GM12874 (cell line): ENCODE measurements around the gene SPOP.

Experiments used
- TF ChIP-seq, protein P1 (sequence below): IDR thresholded peaks from 2 replicates; pipeline ENCODE4 v1.5.1; 2011; ENCODE audit warnings: low read depth, mild to moderate bottlenecking, control low read depth, low read length, moderate library complexity; ENCODE audit not compliant: insufficient read depth

Gene SPOP

DNA sequence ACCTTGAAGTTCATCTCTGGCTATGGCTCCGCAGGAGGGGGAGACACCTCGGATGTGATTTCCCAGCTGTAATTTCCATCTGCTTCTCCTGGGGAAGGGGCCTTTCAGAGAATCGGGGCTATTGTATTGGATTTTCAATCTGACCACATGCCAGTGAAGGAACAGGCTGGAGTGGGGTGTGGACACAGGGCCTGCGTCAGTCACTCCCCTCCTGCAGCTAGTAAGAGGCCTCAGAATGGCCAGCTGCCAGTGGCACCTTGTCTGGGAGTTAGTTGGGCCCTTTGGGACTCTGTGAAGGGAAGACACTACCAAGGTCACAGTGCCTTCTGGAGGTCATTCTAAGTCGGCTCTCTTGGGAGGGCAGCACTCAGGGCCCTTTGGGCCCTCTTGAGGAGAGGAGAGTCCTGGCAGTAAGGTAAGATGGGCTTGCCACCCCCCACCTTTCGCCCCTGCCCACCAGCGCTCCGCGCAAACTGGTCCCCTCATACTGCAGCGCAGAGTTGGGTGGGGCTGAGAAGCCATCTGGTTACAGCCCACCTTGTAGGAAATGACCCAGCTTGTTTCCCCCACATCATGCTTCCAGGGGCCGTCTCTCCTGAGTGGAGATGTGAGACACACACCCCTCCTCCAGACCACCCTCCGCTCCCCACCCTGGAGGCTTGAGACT, 96.8 kb downstream of the SPOP start:
- TF ChIP-seq, protein P1, sequence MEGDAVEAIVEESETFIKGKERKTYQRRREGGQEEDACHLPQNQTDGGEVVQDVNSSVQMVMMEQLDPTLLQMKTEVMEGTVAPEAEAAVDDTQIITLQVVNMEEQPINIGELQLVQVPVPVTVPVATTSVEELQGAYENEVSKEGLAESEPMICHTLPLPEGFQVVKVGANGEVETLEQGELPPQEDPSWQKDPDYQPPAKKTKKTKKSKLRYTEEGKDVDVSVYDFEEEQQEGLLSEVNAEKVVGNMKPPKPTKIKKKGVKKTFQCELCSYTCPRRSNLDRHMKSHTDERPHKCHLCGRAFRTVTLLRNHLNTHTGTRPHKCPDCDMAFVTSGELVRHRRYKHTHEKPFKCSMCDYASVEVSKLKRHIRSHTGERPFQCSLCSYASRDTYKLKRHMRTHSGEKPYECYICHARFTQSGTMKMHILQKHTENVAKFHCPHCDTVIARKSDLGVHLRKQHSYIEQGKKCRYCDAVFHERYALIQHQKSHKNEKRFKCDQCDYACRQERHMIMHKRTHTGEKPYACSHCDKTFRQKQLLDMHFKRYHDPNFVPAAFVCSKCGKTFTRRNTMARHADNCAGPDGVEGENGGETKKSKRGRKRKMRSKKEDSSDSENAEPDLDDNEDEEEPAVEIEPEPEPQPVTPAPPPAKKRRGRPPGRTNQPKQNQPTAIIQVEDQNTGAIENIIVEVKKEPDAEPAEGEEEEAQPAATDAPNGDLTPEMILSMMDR, result no peak

DNA sequence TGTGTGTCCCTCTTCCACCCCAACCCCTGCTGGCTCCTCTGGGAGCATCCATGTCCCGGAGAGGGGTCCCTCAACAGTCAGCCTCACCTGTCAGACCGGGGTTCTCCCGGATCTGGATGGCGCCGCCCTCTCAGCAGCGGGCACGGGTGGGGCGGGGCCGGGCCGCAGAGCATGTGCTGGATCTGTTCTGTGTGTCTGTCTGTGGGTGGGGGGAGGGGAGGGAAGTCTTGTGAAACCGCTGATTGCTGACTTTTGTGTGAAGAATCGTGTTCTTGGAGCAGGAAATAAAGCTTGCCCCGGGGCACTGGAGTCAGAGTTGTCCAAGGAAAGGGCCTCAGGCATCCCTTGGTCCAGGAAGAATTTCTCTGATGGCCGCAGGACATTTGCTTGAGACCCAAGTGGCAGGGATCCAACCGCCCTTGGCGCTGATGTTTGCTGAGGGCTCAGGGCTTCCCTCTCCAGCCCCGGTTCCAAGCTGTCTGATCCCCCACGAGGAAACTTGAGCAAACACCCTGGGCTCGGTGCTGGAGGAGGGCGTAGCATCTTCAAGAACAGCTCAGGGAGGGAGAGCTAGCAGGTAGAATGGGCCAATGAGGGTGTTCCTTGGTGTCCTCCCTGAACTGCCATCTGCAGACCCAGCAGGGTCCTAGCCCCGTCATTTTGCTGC, 97.7 kb downstream of the SPOP start:
- TF ChIP-seq, protein P1, result no peak

DNA sequence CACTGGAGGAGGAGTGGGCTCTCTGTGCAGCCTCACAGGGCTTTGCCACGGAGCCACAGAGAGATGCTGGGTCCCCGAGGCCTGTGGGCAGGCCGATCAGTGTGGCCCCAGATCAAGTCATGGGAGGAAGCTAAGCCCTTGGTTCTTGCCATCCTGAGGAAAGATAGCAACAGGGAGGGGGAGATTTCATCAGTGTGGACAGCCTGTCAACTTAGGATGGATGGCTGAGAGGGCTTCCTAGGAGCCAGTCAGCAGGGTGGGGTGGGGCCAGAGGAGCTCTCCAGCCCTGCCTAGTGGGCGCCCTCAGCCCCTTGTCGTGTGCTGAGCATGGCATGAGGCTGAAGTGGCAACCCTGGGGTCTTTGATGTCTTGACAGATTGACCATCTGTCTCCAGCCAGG, 98.4 kb downstream of the SPOP start:
- TF ChIP-seq, protein P1, result no peak

DNA sequence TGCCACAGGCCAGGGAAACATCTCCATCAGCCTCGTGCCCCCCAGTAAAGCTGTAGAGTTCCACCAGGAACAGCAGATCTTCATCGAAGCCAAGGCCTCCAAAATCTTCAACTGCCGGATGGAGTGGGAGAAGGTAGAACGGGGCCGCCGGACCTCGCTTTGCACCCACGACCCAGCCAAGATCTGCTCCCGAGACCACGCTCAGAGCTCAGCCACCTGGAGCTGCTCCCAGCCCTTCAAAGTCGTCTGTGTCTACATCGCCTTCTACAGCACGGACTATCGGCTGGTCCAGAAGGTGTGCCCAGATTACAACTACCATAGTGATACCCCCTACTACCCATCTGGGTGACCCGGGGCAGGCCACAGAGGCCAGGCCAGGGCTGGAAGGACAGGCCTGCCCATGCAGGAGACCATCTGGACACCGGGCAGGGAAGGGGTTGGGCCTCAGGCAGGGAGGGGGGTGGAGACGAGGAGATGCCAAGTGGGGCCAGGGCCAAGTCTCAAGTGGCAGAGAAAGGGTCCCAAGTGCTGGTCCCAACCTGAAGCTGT, 98.9 kb downstream of the SPOP start:
- TF ChIP-seq, protein P1, result no peak

DNA sequence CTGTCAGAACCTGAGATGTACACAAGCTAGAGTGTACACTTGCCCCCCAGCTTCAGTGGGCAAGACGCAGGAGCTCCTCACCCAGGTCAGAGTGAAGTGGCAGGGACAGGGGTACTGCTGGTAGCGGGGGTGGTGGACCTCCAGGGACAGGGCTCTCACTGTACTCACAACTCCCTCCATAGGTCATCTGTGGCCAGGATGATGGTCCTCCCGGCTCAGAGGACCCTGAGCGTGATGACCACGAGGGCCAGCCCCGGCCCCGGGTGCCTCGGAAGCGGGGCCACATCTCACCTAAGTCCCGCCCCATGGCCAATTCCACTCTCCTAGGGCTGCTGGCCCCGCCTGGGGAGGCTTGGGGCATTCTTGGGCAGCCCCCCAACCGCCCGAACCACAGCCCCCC, 99.5 kb downstream of the SPOP start:
- TF ChIP-seq, protein P1, result no peak

DNA sequence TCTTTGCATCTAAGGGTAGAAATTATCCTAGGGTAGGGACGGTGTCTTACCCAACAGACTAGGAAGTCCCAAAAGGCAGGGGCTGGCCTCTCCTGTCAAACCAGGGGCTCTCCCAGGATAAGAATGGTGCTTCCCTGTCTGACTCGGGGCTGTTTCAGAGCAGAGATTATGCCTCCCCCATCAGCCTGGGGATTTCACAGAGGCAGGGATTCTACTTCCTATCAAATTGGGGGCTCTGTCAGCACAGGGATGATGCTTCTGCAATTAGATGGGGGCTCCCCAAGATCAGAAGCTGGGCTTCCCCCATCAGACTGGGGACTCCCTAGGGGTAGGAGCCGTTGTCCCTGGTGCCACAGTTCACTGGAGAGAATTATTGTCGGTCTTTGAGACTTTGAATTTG, 99.9 kb downstream of the SPOP start:
- TF ChIP-seq, protein P1, result no peak

DNA sequence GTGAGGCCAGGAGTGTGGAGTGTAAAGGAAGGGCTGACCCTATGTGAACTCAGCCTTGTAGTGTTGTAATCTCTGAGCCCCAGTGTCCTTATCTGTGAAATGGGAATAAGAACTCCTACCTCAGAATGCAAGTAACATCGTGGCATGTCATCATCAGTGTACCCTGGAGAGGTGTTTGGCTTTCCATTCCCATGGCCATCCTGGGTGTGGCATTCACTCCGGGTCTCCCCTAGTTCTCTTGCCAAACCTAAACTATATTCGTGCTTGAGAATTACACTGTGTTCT, 100.3 kb downstream of the SPOP start:
- TF ChIP-seq, protein P1, result no peak
